Measurements from ENCODE around the gene FAM136A.
"Not testable (repeated sequence)": the region's sequence is repeated elsewhere in the genome, so short reads cannot be mapped to it uniquely, and the experiment has no call there.

Gene FAM136A

GRCh38 chr2:70300771-70301343, 1.0 kb downstream of the FAM136A start:
- DNase-seq: peak in 1 of 56 donors; percentile 28

DNA sequence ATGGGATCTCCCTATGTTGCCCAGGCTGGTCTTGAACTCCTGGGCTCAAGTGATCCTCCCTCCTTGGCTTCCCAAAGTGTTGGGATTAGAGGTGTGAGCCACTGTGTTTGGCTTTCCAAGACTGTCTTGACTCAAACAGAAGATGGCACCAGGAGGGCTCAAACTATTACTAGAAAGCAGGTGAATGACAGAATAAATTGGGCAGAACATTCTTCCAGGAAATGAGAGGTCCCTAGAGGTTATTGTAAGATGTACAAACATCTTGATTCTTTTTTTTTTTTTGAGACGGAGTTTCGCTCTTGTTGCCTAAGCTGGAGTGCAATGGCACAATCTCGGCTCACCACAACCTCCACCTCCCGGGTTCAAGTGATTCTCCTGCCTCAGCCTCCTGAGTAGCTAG, 4.0 kb downstream of the FAM136A start:
- DNase-seq: not testable (repeated sequence)

DNA sequence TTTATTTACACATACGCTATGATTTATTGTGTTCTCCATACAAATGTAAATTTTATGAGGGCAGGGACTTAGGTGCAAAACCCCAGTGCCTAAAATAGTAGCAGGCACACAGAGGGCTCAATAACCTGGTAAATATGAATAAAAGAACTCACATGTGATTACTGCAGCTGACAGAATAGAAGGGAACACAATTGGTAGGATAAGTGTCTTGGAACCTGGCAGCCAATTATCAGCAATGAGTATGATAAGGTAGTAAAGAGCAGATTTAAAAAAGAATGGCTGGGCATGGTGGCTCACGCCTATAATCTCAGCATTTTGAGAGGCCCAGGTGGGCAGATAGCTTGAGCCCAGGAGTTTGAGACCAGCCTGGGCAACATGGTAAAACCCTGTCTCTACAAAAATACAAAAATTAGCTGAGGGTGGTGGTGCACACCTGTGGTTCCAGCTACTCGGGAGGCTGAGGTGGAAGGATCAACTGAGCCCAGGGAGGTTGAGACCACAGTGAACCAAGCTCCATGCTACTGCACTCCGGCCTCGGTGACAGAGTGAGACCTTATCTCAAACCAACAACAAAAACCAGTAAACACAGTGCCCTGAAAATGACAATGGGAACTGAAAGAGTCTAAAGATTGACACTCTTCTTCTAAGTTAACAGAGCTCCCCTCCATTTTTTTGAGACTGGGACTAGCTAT, 18.2 kb downstream of the FAM136A start:
- no peak for DNase-seq

GRCh38 chr2:70282439-70282838, 19.4 kb downstream of the FAM136A start:
- DNase-seq: no peak

DNA sequence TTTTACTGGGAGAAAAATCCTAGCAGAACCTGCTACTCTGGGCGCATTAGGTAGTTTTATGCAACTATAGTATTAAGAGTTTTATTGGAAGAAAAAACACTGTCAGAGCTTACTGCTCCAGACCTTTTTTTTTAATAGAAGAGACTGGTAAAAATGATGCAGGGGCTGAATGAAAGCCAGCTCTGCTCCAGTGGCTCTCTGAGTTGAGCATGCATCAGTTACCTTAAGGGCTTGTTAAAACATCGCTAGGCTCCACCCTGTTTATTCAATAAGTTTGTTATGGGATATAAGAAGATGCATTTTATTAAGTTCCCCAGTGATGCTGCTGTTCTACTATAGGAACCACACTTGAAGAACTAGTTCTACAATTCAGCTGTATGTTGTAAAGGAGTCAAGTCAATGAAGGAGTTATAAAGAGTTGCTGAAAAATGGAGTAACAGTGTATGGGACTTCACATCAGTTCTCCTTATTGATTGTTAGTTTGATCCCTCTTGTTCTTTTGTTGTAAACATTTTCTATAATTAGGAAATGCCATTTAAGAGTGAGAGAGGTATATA, 21.5 kb downstream of the FAM136A start:
- no peak for DNase-seq

- DNase-seq: no peak
Measured at GRCh38 chr2:70270323-70270722, 31.5 kb downstream of the FAM136A start.

- DNase-seq: not testable (repeated sequence)
Measured at GRCh38 chr2:70269422-70270302, 32.2 kb downstream of the FAM136A start.

GRCh38 chr2:70266925-70267324, 34.9 kb downstream of the FAM136A start:
- DNase-seq: not testable (repeated sequence)

DNA sequence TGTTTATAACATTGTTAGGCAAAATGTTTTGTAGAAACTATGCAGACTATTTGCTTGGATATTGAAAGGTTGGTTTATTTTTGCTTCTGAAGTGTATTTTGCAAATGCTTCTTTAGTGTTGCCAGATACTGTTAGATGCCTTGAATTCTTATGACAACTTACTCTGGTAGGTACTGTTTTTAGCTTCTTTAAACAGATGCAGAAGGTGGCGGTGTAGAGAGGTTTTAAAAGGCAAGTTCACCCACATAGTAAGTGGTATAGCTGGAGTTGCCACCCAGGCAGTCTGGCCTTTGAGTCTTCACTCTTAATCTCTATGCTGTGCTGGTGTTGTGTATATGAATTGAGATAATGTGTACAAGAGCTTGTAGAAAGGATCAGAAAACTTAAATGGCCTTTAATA, 40.4 kb downstream of the FAM136A start:
- no peak for DNase-seq

- peak in 30 of 56 donors; percentile 7 to 59 (median 30) for DNase-seq
Measured at GRCh38 chr2:70258532-70258875, 43.4 kb downstream of the FAM136A start.

DNA sequence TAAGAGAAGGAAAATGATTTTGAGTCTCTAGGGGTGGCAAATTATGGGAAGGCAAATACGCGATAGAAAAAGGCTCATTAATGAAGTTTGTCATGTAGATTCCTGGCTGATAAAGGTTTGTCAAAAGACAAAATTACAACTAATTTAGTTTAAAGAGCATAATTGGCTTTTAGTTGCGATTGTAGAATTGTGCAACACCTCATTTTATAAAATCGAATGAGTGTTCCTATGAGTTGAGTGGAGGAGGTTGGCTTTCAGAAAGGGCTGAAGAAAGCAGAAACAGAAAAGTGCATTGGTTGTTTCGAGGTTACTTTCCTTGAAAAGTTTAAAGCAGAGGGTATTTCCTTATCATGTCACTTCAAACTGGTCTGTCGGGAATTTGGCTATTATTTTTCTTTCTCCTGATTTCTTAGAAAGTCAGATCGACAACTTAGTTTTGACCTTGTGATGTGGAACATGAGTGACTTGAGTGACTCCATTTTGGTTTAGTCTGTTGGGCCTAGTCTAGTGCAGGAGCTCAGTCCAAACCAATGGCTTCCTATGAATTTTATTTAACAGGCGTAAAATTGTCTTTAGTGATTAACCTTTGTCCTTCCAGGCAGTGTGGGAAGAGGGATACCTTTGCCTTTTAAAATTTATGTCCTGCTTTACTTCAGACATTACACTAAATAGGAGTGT, 46.1 kb downstream of the FAM136A start:
- DNase-seq: no peak

DNA sequence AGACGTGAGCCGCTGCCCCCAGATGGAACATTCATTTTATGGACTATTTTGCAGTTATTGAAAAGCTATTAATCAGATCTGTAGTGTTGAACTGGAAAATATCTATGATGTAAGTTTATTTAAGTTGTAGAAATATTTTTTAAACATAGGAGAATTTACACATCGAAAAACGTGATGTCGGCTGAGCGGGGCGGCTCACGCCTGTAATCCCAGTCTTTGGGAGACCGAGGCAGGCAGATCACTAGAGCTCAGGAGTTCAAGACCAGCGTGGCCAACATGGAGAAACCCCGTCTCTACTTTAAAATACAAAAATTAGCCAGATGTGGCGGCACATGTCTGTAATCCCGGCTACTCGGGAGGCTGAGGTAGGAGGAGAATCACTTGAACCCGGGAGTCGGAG, 51.4 kb downstream of the FAM136A start:
- DNase-seq: no peak

- peak; percentile 62 to 98 (median 91) for DNase-seq
Measured at GRCh38 chr2:70248181-70248847, 53.6 kb downstream of the FAM136A start, which contains the start of gene TIA1. TSS of gene TIA1 (minus strand) at chr2:70248628. CDS start at chr2:70248430, 198 bp downstream.

DNA sequence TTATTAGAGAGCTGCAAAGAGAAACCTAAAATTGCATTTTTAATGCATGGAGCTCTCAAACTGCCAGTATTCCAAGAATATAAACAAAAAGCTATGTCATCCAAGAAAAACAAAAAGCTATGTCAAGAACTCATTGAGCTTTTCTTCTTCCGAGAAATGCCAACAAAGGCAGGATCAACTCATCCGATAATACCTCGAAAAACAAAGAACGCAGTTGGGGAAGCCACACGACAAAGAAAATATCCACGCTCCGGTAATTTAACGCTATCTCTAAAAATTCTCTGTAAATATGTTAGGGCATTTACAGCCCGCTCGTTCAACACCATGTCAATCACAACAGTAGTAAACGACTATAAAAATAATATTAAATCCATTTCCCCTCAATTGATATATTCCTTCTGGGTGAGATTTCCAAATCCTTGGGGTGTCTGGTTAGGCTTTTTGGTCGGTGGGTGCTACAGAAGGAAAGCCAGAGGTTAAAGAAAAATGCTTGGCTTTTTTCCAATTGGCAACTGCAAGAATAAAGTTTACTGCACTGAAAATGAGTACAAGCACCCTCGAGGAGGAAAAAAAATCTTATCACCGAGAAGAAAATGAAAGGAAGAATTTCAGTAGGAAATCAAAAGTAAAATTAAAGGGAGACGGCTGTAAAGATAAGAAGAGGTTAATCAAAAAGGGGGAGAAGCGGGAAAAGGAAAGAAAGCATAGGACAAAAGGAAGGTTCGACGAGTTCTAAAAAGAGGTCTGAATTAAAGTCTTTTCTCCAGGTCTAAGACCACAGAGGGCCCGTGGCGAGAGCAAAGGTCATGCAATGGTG, 54.3 kb downstream of the FAM136A start:
- DNase-seq: no peak
